GM12878 (cell line): ENCODE data around the gene FDX2. TPM values are rescaled to one million over a fixed set of nuclear protein-coding genes. Genes with fewer than 3 reads are reported as not detected.

Source experiments
- ATF7 ChIP-seq: fragments of 450-650 bp; IDR thresholded peaks from 2 replicates; pipeline ENCODE4 v1.6.1; 2016; ENCODE audit warnings: low read depth, mild to moderate bottlenecking
- BACH1 ChIP-seq: fragments of 450-650 bp; IDR thresholded peaks from 2 replicates; pipeline ENCODE4 v1.6.1; 2017; ENCODE audit warnings: mild to moderate bottlenecking, borderline replicate concordance
- BMI1 ChIP-seq: fragments of 450-650 bp; IDR thresholded peaks from 2 replicates; pipeline ENCODE4 v1.6.1; 2016; ENCODE audit warnings: mild to moderate bottlenecking, moderate library complexity, borderline replicate concordance
- FOS ChIP-seq: IDR thresholded peaks from 3 replicates; pipeline ENCODE4 v1.6.1; 2011; ENCODE audit warnings: borderline replicate concordance; ENCODE audit not compliant: insufficient read length; ENCODE audit errors: extremely low read depth
- MTA2 ChIP-seq: fragments of 450-650 bp; IDR thresholded peaks from 2 replicates; pipeline ENCODE4 v1.6.1; 2016; ENCODE audit warnings: low read depth, mild to moderate bottlenecking, moderate library complexity
- POLR2AphosphoS5 ChIP-seq: IDR thresholded peaks from 2 replicates; pipeline ENCODE4 v1.6.1; 2011; ENCODE audit warnings: mild to moderate bottlenecking, low read length, inconsistent platforms
- RAD51 ChIP-seq: fragments of 450-650 bp; IDR thresholded peaks from 2 replicates; pipeline ENCODE4 v1.6.1; 2016; ENCODE audit warnings: moderate library complexity, mild to moderate bottlenecking, inconsistent platforms
- SMAD1 ChIP-seq: fragments of 450-650 bp; IDR thresholded peaks from 2 replicates; pipeline ENCODE4 v1.6.1; 2018; ENCODE audit warnings: mild to moderate bottlenecking, low read depth; ENCODE audit not compliant: partially characterized antibody
- SMARCA5 ChIP-seq: fragments of 450-650 bp; IDR thresholded peaks from 2 replicates; pipeline ENCODE4 v1.6.1; 2017; ENCODE audit warnings: mild to moderate bottlenecking
- SREBF2 ChIP-seq: IDR thresholded peaks from 2 replicates; pipeline ENCODE4 v1.6.1; 2012; ENCODE audit warnings: mild to moderate bottlenecking, low read length
- ZNF384 ChIP-seq: IDR thresholded peaks from 2 replicates; pipeline ENCODE4 v1.6.1; 2012; ENCODE audit warnings: low read depth, mild to moderate bottlenecking, low read length, improper control_type of control experiment, borderline replicate concordance
- polyA plus RNA-seq, 11 experiments: library from polyadenylated mRNA; depleted of rRNA in 4 of 11; unstranded in 6 of 11; stranded (reverse) in 5 of 11; fragments of >200 nt; fragmentation: Nextera tagmentation in 4 of 11; fragmentation: Illumina TruSeq in 1 of 11; extraction: Ambion mirVana in 4 of 11; extraction: Trizol in 1 of 11; gene quantifications; 1 replicate in 1 of 11; 2 replicates in 10 of 11; pipeline versions ENCODE4 v1.2.1 to v1.2.3, GENCODE V29; 2011 to 2016; ENCODE audit warnings: inconsistent platforms in 2 of 11, missing spikeins in 2 of 11, low read depth in 1 of 11
- total RNA-seq, 4 experiments: library from RNA; depleted of rRNA in 3 of 4; stranded (reverse); fragments of >200 nt in 3 of 4; fragmentation: Illumina TruSeq in 1 of 4; extraction: Trizol in 1 of 4; gene quantifications; 2 replicates each; pipeline versions ENCODE4 v1.2.1 to v1.2.3, GENCODE V29; 2013 to 2021
- TF ChIP-seq, protein P1 (sequence below): fragments of 450-650 bp; IDR thresholded peaks from 2 replicates; pipeline ENCODE4 v1.6.1; 2017; ENCODE audit warnings: mild to moderate bottlenecking, low read depth, inconsistent platforms; ENCODE audit not compliant: poor library complexity, severe bottlenecking
- TF ChIP-seq, protein P2 (sequence below): fragments of 450-650 bp; IDR thresholded peaks from 2 replicates; pipeline ENCODE4 v1.6.1; 2014; ENCODE audit warnings: mild to moderate bottlenecking
- TF ChIP-seq, protein P3 (sequence below): fragments of 450-650 bp; IDR thresholded peaks from 2 replicates; pipeline ENCODE4 v1.6.1; 2018; ENCODE audit warnings: borderline replicate concordance, mild to moderate bottlenecking; ENCODE audit not compliant: partially characterized antibody
- TF ChIP-seq, protein P4 (sequence below): IDR thresholded peaks from 2 replicates; pipeline ENCODE4 v1.6.1; 2012; ENCODE audit warnings: mild to moderate bottlenecking, low read depth, low read length
- TF ChIP-seq, protein P5 (sequence below): fragments of 450-650 bp; IDR thresholded peaks from 2 replicates; pipeline ENCODE4 v1.6.1; 2017; ENCODE audit warnings: antibody characterized with exemption, mild to moderate bottlenecking, moderate library complexity

The FDX2 gene
- total and polyA plus RNA-seq, 10 of the 15 experiments (the other 5 are each of a cell fraction or from before 2014, with no cell fraction given), result 1.4 to 50.4 (median 24.7) TPM

DNA sequence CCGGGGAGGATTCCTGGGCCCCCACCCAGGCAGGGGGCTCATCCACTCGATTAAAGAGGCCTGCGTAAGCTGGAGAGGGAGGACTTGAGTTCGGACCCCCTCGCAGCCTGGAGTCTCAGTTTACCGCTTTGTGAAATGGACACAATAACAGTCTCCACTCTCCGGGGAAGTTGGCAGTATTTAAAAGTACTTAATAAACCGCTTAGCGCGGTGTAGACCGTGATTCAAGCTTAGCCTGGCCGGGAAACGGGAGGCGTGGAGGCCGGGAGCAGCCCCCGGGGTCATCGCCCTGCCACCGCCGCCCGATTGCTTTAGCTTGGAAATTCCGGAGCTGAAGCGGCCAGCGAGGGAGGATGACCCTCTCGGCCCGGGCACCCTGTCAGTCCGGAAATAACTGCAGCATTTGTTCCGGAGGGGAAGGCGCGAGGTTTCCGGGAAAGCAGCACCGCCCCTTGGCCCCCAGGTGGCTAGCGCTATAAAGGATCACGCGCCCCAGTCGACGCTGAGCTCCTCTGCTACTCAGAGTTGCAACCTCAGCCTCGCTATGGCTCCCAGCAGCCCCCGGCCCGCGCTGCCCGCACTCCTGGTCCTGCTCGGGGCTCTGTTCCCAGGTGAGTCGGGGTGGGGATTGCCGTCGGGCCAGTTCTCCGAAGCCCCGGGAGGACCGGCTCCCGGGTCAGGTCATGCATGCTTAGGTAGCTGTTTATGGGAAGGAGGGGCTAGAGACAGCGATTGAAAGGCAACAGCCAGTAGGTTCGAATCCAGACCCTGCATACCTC, 45.0 kb downstream of the FDX2 start, which contains the start of gene ICAM1 (continued):
- TF ChIP-seq, protein P1, sequence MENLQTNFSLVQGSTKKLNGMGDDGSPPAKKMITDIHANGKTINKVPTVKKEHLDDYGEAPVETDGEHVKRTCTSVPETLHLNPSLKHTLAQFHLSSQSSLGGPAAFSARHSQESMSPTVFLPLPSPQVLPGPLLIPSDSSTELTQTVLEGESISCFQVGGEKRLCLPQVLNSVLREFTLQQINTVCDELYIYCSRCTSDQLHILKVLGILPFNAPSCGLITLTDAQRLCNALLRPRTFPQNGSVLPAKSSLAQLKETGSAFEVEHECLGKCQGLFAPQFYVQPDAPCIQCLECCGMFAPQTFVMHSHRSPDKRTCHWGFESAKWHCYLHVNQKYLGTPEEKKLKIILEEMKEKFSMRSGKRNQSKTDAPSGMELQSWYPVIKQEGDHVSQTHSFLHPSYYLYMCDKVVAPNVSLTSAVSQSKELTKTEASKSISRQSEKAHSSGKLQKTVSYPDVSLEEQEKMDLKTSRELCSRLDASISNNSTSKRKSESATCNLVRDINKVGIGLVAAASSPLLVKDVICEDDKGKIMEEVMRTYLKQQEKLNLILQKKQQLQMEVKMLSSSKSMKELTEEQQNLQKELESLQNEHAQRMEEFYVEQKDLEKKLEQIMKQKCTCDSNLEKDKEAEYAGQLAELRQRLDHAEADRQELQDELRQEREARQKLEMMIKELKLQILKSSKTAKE, result no peak
- TF ChIP-seq ATF7 (no peak; the same call in 1 of the 2 replicates), SMARCA5 (peak; percentile 72), RAD51 (peak; percentile 62), SREBF2 (no peak), BACH1 (peak; percentile 51; the same call in 1 of the 2 replicates), BMI1 (0 out of 2 replicates have a peak, but pooled peaks have one; percentile 17), ZNF384 (no peak), FOS (no peak), SMAD1 (peak; percentile 42), MTA2 (no peak), POLR2AphosphoS5 (peak; percentile 98)
- TF ChIP-seq, protein P2, sequence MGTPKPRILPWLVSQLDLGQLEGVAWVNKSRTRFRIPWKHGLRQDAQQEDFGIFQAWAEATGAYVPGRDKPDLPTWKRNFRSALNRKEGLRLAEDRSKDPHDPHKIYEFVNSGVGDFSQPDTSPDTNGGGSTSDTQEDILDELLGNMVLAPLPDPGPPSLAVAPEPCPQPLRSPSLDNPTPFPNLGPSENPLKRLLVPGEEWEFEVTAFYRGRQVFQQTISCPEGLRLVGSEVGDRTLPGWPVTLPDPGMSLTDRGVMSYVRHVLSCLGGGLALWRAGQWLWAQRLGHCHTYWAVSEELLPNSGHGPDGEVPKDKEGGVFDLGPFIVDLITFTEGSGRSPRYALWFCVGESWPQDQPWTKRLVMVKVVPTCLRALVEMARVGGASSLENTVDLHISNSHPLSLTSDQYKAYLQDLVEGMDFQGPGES, result no peak
- TF ChIP-seq, protein P3, sequence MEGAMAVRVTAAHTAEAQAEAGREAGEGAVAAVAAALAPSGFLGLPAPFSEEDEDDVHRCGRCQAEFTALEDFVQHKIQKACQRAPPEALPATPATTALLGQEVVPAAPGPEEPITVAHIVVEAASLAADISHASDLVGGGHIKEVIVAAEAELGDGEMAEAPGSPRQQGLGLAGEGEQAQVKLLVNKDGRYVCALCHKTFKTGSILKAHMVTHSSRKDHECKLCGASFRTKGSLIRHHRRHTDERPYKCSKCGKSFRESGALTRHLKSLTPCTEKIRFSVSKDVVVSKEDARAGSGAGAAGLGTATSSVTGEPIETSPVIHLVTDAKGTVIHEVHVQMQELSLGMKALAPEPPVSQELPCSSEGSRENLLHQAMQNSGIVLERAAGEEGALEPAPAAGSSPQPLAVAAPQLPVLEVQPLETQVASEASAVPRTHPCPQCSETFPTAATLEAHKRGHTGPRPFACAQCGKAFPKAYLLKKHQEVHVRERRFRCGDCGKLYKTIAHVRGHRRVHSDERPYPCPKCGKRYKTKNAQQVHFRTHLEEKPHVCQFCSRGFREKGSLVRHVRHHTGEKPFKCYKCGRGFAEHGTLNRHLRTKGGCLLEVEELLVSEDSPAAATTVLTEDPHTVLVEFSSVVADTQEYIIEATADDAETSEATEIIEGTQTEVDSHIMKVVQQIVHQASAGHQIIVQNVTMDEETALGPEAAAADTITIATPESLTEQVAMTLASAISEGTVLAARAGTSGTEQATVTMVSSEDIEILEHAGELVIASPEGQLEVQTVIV, result peak; percentile 50
- TF ChIP-seq, protein P4, sequence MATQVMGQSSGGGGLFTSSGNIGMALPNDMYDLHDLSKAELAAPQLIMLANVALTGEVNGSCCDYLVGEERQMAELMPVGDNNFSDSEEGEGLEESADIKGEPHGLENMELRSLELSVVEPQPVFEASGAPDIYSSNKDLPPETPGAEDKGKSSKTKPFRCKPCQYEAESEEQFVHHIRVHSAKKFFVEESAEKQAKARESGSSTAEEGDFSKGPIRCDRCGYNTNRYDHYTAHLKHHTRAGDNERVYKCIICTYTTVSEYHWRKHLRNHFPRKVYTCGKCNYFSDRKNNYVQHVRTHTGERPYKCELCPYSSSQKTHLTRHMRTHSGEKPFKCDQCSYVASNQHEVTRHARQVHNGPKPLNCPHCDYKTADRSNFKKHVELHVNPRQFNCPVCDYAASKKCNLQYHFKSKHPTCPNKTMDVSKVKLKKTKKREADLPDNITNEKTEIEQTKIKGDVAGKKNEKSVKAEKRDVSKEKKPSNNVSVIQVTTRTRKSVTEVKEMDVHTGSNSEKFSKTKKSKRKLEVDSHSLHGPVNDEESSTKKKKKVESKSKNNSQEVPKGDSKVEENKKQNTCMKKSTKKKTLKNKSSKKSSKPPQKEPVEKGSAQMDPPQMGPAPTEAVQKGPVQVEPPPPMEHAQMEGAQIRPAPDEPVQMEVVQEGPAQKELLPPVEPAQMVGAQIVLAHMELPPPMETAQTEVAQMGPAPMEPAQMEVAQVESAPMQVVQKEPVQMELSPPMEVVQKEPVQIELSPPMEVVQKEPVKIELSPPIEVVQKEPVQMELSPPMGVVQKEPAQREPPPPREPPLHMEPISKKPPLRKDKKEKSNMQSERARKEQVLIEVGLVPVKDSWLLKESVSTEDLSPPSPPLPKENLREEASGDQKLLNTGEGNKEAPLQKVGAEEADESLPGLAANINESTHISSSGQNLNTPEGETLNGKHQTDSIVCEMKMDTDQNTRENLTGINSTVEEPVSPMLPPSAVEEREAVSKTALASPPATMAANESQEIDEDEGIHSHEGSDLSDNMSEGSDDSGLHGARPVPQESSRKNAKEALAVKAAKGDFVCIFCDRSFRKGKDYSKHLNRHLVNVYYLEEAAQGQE, result no peak
- TF ChIP-seq, protein P5, sequence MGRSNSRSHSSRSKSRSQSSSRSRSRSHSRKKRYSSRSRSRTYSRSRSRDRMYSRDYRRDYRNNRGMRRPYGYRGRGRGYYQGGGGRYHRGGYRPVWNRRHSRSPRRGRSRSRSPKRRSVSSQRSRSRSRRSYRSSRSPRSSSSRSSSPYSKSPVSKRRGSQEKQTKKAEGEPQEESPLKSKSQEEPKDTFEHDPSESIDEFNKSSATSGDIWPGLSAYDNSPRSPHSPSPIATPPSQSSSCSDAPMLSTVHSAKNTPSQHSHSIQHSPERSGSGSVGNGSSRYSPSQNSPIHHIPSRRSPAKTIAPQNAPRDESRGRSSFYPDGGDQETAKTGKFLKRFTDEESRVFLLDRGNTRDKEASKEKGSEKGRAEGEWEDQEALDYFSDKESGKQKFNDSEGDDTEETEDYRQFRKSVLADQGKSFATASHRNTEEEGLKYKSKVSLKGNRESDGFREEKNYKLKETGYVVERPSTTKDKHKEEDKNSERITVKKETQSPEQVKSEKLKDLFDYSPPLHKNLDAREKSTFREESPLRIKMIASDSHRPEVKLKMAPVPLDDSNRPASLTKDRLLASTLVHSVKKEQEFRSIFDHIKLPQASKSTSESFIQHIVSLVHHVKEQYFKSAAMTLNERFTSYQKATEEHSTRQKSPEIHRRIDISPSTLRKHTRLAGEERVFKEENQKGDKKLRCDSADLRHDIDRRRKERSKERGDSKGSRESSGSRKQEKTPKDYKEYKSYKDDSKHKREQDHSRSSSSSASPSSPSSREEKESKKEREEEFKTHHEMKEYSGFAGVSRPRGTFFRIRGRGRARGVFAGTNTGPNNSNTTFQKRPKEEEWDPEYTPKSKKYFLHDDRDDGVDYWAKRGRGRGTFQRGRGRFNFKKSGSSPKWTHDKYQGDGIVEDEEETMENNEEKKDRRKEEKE, result no peak
